HG03558 (cell line): ENCODE data around the gene LZTS2.
"Not testable (repeated sequence)": the region's sequence is repeated elsewhere in the genome, so short reads cannot be mapped to it uniquely, and the experiment has no call there.

Experiments used
- ATAC-seq: cut with Tn5 transposase; IDR thresholded peaks from one replicate; pipeline ENCODE4 v1.9.1; 2021; ENCODE audit warnings: moderate number of reproducible peaks; ENCODE audit not compliant: unreplicated experiment; ENCODE audit errors: extremely low read depth

Gene LZTS2, protein sequence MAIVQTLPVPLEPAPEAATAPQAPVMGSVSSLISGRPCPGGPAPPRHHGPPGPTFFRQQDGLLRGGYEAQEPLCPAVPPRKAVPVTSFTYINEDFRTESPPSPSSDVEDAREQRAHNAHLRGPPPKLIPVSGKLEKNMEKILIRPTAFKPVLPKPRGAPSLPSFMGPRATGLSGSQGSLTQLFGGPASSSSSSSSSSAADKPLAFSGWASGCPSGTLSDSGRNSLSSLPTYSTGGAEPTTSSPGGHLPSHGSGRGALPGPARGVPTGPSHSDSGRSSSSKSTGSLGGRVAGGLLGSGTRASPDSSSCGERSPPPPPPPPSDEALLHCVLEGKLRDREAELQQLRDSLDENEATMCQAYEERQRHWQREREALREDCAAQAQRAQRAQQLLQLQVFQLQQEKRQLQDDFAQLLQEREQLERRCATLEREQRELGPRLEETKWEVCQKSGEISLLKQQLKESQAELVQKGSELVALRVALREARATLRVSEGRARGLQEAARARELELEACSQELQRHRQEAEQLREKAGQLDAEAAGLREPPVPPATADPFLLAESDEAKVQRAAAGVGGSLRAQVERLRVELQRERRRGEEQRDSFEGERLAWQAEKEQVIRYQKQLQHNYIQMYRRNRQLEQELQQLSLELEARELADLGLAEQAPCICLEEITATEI

DNA sequence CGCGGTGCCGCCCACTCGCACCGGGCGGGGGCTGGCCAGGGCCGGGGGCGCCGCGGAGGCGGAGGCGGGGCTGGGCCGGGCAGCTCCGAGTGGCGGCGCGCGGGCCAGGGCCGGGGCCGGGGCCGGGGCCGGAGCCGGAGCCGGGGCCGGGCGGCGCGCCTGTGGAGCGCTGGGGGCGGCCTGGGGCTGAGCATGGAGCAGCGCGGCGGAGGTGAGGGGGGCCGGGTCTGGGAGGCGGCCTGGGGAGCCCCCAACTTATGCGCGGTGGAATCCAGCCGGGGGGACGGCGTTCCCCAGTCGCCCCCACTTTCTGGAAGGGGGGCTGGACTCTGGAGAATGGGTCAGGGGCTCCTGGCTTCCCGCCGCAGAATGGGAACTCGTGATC is at the start of gene LZTS2:
Gene LZTS2, plus strand, starts transcription at position 67 of the 385 bp plus-strand sequence. CDS start 2,731 bp downstream, outside the sequence.
- no peak for ATAC-seq

DNA sequence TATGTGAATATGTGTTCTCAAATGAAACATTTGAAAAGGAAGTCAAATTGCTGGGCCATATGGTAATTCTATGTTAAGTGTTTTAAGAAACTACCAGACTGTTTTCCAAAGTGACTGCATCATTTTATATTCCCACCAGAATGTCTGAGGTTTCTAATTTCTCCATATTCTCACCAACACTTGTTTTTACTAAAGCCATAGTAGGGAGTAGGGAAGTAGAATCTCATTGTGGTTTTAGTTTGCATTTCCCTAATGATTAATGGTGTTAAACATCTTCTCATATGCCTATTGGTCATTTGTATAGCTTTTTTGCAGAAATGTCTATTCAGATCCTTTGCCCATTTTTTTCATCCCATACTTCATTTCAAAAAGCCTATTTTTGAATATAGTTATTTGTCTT is 39.4 kb upstream of the LZTS2 start:
- ATAC-seq = no peak

DNA sequence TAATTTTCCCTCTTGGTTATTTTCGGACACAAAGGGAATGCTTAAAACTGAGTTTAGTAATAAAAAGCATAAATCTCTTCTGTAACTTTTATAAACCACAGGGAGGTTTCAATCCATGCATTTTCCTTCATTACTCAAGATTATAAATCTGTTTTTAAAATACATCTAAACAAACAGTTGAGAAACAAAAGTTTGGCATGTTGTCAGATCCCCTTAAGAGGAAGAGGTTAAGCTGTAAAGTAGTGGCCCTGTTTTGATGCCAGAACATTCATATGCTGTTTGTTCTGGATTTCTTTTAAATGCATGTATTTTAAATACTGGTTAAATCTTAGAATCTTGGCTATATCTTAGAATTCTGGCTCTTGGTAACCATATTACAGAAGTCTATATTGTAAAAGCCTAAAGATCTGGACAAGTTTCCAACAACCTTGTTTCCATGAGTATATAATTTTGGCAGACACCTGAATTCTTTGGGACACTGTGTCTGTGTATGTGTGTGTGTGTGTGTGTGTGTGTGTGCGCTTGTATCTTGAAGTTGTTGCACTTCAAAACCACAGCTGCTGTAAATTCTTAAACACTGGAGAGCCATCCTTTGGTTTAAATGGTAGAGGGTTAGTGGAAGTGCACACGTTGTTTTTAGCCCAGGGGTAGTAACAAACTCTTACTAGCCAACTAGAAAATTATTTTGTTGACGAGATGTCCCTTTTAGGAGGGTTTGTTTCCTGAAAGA is 37.1 kb upstream of the LZTS2 start:
- no peak for ATAC-seq

DNA sequence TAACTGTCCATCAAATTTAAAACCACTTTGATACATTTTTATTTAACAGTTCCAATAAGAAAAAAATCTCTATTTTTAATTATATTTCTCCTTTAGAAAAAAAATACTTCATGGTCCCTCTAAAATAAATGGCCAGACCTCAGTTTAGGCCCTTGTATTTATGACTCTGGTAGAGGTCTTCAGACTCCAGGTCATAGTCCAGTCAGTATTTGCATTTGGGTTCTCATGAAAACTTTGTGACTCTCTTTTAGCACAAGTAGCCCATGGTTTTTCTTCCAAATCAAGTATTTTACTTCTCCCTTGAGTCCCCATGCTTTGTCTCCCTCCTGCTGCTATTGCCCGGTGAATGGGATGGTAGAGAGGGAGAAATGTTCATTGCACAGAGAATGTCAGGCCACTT is 35.8 kb upstream of the LZTS2 start:
- ATAC-seq = no peak

DNA sequence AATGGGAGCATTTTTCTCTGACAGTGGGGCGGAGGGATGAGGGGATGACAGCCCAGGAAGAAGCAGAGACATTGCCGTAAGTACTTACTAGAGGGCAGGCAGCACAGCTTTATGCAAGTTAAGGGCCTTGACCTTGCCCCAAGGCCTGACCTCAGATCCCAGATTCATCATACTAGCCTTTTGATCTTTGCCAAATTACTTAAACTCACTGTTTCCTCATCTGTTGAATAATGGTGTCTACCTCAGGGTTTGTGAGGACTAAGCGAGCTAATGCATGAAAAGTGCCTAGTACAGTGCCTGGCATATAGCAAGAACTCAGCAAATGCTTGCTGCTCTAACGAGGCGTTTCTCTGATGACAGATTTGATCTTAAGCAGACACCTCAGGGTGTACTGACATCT is 33.8 kb upstream of the LZTS2 start:
- ATAC-seq = no peak

DNA sequence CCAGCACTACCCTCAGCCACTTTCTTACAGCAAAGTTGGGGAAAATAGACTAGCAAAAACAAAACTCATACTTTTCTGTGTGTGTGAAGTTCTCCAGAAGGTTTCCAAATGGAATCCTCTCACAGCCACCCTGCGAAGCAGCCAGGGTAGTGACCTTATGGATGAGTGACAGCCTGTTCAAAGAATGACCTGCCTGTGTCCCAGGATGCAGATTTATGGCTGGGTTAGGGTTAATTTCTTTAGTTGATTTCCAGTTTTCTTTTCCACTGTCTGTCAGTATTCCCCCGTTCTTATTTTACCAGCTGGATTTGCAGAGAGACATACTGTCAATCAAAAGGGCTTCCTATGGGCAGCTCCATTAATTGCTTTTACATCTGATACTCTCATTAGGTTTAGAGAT is 32.7 kb upstream of the LZTS2 start:
- ATAC-seq = no peak

DNA sequence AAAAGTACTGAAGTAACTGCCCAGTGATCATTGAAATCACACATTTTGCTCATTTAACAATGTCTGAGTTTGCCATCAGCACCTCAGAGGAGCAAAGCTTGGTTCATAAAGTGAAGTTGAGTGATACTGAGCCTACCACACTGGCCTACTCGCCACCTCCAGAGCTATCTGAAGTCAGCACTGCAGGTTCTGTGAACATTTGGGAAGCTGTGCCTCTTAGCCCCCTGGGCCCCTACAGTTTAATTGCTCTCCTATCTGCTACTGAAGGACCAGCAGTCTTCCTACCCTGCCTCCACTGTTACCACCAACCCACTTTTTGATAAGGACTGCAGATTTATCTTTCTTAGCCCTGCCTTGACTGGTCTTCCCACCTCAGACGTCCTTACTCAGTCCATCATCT is 32.3 kb upstream of the LZTS2 start:
- ATAC-seq = no peak

DNA sequence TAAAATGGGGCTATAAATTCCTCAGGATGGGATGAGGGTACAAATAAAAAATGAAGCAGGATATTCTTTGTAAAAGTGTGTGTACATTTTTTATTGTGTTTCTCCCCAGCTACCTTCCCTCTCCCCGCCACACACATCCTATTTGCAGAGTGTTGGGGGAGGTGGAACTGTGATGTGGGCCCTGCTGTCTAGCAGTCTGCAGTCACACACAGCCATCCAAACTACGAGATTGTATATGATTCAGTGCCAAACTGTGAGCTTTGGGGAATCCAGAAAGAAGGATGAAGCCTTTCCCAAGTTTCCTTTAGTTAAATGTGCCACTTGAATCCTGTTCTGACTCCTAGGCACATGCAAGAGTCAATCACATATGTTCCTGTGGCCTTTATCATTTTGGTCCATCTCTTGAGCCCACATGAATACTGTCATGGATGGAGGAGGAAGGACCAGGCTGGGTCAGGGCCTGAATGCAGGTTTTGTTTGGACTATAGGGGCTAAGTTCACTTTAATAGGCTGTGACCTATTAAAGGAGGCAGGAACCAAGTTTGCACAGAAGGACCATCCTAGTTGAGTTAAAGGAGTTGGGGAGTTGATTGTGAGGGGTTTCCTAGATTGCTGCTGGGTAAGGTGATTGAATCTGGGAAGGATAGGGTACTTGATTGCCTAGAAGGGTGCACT is 31.4 kb upstream of the LZTS2 start:
- ATAC-seq = no peak

DNA sequence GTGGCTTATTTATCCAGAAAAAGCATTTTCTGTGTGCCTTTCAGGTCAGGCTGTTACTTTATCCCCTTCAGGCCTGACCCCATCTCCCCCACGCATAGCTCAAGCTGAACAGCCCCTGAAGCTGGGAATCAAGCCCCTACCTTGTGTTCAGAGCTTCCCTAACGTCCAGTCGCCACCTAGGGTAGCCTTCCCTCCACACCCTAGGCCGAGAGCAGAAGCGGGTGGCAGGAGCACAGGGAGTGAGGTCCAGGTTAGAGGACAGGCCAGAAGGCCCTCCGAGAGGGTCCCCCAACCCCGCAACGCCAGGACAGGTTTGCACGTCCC is 30.8 kb upstream of the LZTS2 start:
- ATAC-seq = no peak

DNA sequence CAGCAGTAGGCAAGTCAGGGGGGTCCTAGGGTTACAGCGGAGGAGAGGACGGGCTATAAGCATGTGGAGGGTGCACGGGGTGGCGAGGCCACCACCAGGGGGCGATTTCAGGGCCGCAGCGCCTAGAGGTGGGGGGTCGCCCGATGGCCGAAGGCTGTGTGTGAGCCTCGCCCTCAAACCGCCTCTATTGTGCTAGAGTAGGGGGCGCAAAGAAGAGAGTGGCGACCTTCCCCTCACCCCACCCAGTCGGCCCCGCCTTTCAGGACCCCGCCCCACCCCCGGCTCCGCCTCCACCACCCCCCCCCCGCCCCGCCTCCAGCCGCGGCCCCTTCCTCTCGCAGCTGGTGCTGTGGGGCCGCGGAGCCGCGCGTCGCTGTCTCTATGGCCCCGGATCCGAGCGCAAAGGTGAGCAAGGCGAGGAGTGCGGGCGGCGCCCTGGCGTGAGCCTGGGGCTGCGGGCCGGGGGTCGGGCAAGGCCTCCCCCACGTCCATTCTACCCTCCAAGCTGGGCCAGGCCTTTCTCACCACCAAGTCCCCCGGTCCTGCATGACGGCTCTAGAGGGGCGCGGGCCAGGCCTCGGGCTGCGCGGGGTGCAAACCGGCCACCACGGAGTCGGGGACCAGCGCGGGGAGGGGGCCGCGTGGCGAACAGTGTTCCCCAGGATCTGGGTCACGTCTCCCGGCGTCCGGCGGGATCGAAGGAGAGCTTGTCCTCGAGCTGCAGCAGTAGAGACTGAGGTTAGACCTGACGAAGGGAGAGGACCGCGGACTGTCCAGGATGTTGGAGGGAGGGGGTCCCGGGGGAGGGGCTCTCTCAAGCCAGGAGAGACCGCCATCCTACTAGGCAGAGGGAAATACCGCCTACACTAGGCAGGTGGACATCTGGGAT is 30.2 kb upstream of the LZTS2 start, which contains the start of gene SEMA4G:
Gene SEMA4G, plus strand, starts transcription at position 318 of the 889 bp plus-strand sequence. CDS start 3,409 bp downstream, outside the sequence.
- ATAC-seq = no peak

DNA sequence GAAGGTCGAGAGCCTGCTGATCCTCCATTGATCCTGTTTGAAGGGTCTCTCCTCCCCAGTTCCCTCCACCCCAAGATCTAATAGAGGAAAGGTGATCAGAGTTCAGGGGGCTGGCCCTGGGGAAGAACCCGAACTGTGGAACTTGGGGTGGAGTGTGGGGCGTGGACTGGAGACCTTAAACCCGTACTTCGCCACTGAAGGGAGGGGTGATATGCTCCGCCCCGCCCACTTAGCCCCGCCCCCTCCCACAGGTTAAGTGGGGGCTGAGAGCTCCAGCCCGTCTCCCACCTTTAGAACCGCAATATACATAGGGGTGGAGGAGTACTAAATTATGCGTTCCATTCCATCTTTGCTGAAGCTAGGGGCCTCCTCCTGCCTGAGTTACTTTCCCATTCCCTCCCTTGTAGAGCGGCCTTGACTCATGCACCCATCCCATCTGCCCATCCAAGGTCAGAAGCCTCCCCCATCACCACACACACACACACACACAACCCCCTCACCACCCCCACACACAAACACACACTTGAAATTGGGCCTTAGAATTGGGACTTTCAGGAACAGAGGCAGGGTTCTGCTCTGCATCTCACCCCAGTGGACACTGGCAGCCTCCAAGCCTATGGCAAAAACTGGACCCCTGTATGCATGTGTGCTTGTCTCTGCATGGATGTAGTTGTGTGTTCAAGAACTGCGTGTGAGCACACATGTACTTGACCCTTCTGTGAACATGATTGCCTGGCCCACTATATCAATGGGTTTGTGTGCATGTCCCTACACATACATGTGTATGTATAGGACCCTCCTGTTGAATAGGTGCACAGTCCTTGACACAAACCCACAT is 29.3 kb upstream of the LZTS2 start:
- ATAC-seq = no peak

DNA sequence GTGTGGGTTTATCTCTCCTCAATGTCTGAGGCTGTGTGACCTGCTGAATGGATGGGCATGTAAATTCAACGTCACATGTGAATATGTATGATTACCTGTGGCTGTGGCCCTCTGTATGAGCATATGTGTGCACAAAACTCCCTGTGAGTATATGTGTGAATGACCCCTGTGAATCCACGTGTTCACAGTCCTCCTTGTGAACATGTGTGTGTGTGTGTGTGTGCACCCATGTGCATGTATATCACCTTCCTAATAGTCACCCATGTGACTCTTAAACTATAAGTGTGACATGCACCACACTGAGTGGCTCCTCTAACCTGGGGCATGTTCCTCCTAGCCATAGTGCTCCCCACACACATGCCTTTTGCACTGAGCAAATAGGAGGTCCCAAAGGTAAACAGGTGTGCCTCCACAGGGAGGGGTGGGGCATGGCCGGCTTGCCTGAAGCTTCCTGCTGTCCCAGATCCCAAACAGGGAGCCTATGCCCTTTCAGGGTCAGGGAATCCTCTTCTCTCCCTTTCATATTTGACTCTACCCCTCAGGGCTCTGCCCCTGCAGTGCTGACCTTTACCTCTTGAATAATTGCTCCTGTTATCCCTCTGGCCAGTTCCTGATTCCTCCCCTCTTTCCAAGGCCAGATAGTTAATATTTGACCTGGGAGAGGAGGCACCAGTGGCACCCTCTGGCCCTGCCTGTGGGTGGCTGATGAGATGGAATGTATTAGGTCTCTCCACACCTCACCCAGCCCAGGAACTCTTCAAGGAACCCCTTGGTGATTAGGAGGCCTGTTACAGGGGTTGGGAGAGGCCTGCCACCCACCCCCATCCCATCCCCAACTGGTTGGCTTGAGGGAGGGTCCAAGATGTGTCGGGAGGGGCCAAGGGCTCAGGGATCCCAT is 28.4 kb upstream of the LZTS2 start:
- no peak for ATAC-seq

DNA sequence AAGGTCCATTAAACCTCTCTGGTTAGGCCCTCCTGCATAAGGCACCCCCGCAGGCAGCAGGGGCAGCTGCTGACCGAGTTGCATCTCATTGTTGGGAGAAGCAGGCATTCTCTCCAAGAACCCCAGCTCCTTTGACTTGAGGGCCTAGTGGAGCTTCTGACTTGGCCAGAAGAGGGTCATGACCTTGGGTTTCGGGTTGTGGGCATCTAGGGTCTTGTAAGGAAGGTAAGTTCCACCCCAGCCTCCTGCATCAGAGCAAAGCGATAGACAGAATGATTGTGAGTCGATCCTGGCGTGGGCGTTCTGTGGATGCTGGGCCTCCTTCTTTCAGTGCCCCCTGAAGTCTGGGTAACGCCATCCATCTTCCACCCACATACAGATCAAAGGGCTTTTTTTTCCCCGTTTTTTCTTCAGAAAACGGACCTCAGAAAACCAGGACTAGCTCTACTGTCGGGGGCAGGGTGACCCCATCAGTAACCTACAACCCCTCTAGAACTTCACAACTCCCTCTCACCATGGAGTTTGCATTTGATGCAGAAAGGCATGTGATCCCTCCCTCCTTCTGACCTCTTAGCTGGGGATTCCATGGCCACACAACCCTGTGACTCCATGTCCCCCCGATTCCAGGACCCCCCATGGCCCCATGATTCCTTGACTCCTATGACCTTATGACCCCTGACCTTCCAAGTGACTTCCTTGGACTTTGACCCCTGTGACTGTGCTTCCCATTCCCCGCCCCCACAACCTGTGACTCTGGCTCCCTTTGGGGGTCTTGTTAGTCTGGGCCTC is 27.3 kb upstream of the LZTS2 start:
- no peak for ATAC-seq

DNA sequence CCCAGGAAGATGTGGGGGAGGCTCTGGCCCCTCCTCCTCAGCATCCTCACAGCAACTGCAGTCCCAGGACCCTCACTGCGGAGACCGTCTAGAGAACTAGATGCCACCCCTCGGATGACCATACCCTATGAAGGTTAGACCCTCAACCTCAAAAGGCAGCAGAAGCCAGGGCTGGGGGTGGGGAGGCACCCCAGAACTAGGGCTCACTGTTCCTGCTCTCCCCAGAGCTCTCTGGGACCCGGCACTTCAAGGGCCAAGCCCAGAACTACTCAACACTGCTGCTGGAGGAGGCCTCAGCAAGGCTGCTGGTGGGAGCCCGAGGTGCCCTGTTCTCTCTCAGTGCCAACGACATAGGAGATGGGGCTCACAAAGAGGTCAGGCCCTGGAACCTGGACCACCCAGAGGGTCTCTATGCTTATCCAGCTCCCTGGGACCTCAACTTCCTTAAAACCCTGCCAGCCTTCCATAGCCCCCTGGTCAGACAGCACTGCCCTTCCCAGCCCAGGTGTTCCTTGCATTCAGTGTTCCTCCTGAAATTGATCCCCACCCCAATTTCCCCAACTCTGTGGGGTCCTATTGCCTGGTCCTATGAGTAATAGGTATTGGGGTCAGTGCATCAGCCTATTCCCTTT is 26.6 kb upstream of the LZTS2 start:
- no peak for ATAC-seq

DNA sequence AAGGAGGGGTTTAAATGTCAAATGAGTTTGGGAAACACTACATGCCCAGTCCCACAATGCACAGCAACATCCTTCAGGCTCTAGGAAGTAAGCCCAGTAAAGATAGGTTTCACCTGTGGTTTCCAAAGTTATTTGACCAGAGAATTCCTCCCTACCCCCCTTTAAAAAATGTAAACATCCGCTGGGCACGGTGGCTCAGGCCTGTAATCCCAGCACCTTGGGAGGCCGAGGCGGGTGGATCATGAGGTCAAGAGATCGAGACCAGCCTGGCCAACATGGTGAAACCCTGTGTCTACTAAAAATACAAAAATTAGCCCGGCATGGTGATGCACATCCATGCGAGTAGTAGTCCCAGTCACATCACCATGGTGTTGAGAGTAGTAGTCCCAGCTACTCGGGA is 24.2 kb upstream of the LZTS2 start:
- not testable (repeated sequence) for ATAC-seq

DNA sequence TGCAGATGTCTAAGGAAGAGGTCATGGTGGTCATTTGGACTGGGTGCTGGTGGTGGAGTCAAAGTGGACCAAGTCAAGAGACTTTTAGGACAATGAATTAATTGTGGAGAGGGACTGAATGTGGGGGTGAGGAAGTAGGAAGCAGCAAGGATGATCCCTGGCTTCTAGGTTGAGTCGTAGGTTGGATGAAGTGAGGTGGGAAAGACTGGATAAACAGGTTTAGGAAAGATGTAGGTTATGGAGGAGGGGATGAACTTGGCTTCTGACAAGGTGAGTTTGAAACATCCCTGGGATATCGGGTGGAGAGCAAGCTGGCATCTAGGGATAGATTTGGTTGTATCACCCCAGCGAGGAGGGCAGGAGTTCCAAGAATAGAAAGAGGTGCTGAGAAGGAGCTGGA is 22.7 kb upstream of the LZTS2 start:
- no peak for ATAC-seq

DNA sequence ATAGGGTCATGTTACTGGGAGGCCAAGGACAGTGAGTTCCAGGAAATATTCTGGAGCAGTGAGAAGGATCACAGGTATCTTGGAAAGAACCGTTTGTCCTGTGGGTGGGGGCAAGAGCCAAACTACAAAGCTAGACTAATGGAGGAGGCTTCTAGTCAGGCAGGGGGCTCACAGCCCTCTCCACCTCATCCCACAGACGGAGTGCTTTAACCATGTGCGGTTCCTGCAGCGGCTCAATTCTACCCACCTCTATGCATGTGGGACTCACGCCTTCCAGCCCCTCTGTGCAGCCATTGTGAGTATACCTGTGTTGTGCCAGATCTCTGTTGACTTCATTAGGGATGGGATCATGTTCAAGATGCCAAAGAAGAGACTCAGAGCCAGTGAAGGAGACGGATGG is 22.2 kb upstream of the LZTS2 start:
- ATAC-seq = no peak
